ENCODE data around the gene DNAJC28.
"Not testable (repeated sequence)": the region's sequence is repeated elsewhere in the genome, so short reads cannot be mapped to it uniquely, and the experiment has no call there.

Gene DNAJC28

GRCh38 chr21:33512481-33512880 lies 21.0 kb upstream of the DNAJC28 start:
- Histone ChIP-seq H3K4me1 (ENCODE audit: control insufficient read depth in 1 of 2, insufficient read depth in 1 of 2, low read depth in 1 of 2, low read length in 1 of 2) (no peaks in the 10 kb centered on the region), H3K27ac (no peak overlapping the region), H3K27me3 (no peaks in the 10 kb centered on the region), H3K9me3 (no peaks in the 10 kb centered on the region), H3K36me3 (peaks cover 84% of the 10 kb centered on the region), H3K4me3 (ENCODE audit: low read depth in 1 of 2, low read length in 1 of 2) (no peak overlapping the region)
- TF ChIP-seq, protein P1, sequence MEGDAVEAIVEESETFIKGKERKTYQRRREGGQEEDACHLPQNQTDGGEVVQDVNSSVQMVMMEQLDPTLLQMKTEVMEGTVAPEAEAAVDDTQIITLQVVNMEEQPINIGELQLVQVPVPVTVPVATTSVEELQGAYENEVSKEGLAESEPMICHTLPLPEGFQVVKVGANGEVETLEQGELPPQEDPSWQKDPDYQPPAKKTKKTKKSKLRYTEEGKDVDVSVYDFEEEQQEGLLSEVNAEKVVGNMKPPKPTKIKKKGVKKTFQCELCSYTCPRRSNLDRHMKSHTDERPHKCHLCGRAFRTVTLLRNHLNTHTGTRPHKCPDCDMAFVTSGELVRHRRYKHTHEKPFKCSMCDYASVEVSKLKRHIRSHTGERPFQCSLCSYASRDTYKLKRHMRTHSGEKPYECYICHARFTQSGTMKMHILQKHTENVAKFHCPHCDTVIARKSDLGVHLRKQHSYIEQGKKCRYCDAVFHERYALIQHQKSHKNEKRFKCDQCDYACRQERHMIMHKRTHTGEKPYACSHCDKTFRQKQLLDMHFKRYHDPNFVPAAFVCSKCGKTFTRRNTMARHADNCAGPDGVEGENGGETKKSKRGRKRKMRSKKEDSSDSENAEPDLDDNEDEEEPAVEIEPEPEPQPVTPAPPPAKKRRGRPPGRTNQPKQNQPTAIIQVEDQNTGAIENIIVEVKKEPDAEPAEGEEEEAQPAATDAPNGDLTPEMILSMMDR (IDR thresholded peaks at IDR 0.05): no peak

DNA sequence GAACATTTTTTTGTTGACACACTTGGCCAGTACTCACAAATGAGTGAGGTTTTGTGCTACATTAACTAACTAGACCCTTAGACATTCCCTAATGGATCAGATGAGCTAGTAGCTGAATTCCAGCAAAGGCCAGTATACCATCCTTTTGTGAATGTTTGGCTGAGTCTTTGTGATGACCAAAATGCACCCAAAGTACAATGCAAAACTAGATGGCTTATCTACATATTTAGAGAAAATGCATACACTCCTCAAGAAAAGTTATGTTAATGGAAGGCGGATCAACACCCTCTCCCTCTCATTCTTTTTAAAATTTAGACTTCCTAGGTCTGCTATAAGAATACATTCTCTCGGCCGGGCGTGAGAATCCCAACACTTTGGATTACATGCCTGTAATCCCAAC lies 20.1 kb upstream of the DNAJC28 start:
- no peak overlapping the region for H3K4me3 ChIP-seq (ENCODE audit: low read depth in 1 of 2, low read length in 1 of 2)
- H3K27me3 ChIP-seq: no peaks in the 10 kb centered on the region
- H3K9me3 ChIP-seq: no peaks in the 10 kb centered on the region
- peaks cover 76% of the 10 kb centered on the region for H3K36me3 ChIP-seq
- TF ChIP-seq, protein P1 (IDR thresholded peaks at IDR 0.05): no peak
- no peak overlapping the region for H3K27ac ChIP-seq
- H3K4me1 ChIP-seq (ENCODE audit: control insufficient read depth in 1 of 2, insufficient read depth in 1 of 2, low read depth in 1 of 2, low read length in 1 of 2): no peaks in the 10 kb centered on the region

- no peak overlapping the region for H3K27ac ChIP-seq
- H3K9me3 ChIP-seq: no peaks in the 10 kb centered on the region
- H3K27me3 ChIP-seq: no peaks in the 10 kb centered on the region
- peaks cover 70% of the 10 kb centered on the region for H3K36me3 ChIP-seq
- H3K4me3 ChIP-seq (ENCODE audit: low read depth in 1 of 2, low read length in 1 of 2): no peak overlapping the region
- H3K4me1 ChIP-seq (ENCODE audit: control insufficient read depth in 1 of 2, insufficient read depth in 1 of 2, low read depth in 1 of 2, low read length in 1 of 2): no peaks in the 10 kb centered on the region
- TF ChIP-seq, protein P1 (IDR thresholded peaks at IDR 0.05): no peak
Measured at GRCh38 chr21:33510826-33511225, 19.3 kb upstream of the DNAJC28 start.

GRCh38 chr21:33507003-33507402 lies 15.5 kb upstream of the DNAJC28 start:
- H3K27ac ChIP-seq; H3K4me3 ChIP-seq (ENCODE audit: low read depth in 1 of 2, low read length in 1 of 2); H3K9me3 ChIP-seq; H3K27me3 ChIP-seq; H3K4me1 ChIP-seq (ENCODE audit: control insufficient read depth in 1 of 2, insufficient read depth in 1 of 2, low read depth in 1 of 2, low read length in 1 of 2): not testable (repeated sequence)
- peaks cover 65% of the 10 kb centered on the region for H3K36me3 ChIP-seq

DNA sequence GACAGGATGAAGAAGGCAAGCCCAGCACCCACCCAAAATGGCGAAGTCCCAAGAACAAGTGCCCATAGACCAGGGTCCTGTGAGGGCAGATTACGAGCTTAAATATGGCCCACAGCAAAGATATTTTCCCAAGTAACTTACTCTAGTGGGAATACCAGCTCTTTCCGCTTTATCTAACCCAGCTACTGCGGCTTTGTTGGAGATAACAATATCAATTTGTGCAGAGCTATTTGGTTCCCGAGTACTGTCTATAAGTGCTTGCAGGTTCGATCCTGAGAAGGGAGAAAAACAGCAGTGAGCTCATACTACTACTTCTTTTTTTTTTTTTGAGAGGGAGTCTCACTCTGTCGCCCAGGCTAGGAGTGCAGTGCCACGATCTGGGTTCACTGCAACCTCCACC lies 14.3 kb upstream of the DNAJC28 start:
- TF ChIP-seq, protein P1 (IDR thresholded peaks at IDR 0.05): no peak
- Histone ChIP-seq H3K9me3 (no peaks in the 10 kb centered on the region), H3K4me1 (ENCODE audit: control insufficient read depth in 1 of 2, insufficient read depth in 1 of 2, low read depth in 1 of 2, low read length in 1 of 2) (no peaks in the 10 kb centered on the region), H3K4me3 (ENCODE audit: low read depth in 1 of 2, low read length in 1 of 2) (no peak overlapping the region), H3K36me3 (peaks cover 55% of the 10 kb centered on the region), H3K27ac (no peak overlapping the region), H3K27me3 (no peaks in the 10 kb centered on the region)

DNA sequence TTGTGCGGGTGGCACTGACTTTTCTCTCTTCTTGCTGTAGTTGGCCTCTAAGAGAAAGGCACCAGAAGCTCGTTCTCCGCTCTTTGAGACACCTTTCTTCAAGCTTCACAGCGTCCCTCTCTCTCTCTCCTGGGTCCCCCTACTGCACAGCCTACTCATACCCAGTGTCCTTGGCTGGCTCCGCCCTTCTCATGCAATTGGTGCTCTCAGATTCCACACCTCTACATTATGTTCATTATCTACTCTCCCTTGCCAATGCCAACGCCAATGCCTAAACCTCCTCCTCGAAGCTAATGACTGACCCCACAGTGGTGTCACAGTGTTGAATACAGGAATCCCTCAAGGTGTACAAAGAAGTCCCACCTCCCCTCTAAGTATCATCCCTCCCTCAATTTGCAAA lies 4.8 kb upstream of the DNAJC28 start:
- Histone ChIP-seq H3K4me3 (ENCODE audit: low read depth in 1 of 2, low read length in 1 of 2) (no peak overlapping the region), H3K27me3 (no peaks in the 10 kb centered on the region), H3K4me1 (ENCODE audit: control insufficient read depth in 1 of 2, insufficient read depth in 1 of 2, low read depth in 1 of 2, low read length in 1 of 2) (peaks cover 12 to 18% of the 10 kb centered on the region in 2 experiments), H3K36me3 (no peaks in the 10 kb centered on the region), H3K9me3 (no peaks in the 10 kb centered on the region), H3K27ac (no peak overlapping the region)
- TF ChIP-seq, protein P1 (IDR thresholded peaks at IDR 0.05): no peak
